Measurements from ENCODE around the gene CUBN. TPM values are rescaled to one million over a fixed set of nuclear protein-coding genes. Genes with fewer than 3 reads are reported as not detected.
A peak's percentile ranks its signal among the peaks of the same experiment; 100 is the strongest.

CUBN gene
- total RNA-seq, 2 experiments from 2014 or later: 7.9 to 9.2 TPM

DNA sequence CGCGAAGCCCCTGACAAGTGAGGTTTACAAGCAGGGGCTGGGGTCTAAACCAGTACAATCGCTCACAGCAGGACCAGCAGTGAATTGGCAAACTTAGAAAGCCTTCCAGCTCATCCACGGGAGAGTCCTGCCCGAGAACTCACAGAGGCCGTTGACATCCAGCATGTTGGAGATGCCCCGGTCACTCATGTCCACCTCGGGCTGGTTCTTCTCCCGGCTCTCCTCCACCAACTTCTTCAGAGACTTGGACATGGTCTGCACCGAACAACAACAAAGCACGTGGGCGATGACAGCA, 312.8 kb downstream of the CUBN start:
- Mint-ChIP-seq H3K4me1 (ENCODE audit: low read depth) (peaks cover 53% of the 10 kb centered on the region), H3K4me3 (peak overlapping the region; percentile 97), H3K36me3 (ENCODE audit: low read depth) (peaks cover 35% of the 10 kb centered on the region), H3K27ac (peak overlapping the region; percentile 92), H3K27me3 (no peaks in the 10 kb centered on the region), H3K9me3 (no peaks in the 10 kb centered on the region)
- Histone ChIP-seq H3K4me1 (ENCODE audit: insufficient read depth, low read length) (peaks cover 32% of the 10 kb centered on the region), H3K36me3 (ENCODE audit: insufficient read depth, low read length) (no peaks in the 10 kb centered on the region), H3K27me3 (ENCODE audit: control insufficient read depth in 1 of 2, insufficient read depth in 2 of 2, low read length in 2 of 2) (no peaks in the 10 kb centered on the region), H3K4me3 (ENCODE audit: low read length) (peak overlapping the region; percentile 78), H3K27ac (ENCODE audit: low read depth in 1 of 2, low read length in 2 of 2) (peak overlapping the region; percentile 68 to 82), H3K9me3 (ENCODE audit: control insufficient read depth in 1 of 2, insufficient read depth in 1 of 2, low read length in 2 of 2) (peaks cover 0 to under 1% of the 10 kb centered on the region in 2 experiments)
- peak in 1 of 14 experiments; percentile 12 for DNase-seq
- CTCF ChIA-PET: interaction anchor here (1.3 kb wide), 1 partner anchor 39 kb away, joined by 3 read pairs; no protein-coding TSS in a partner anchor
- POLR2A ChIA-PET: interaction anchor here (0.7 to 2.5 kb wide), 20 partner anchors 8 to 956 kb away, joined by 3 to 57 read pairs (median 8); partner anchors contain the start of genes MINDY3, PTER, ST8SIA6 and STAM
- TF ChIP-seq, protein P1, sequence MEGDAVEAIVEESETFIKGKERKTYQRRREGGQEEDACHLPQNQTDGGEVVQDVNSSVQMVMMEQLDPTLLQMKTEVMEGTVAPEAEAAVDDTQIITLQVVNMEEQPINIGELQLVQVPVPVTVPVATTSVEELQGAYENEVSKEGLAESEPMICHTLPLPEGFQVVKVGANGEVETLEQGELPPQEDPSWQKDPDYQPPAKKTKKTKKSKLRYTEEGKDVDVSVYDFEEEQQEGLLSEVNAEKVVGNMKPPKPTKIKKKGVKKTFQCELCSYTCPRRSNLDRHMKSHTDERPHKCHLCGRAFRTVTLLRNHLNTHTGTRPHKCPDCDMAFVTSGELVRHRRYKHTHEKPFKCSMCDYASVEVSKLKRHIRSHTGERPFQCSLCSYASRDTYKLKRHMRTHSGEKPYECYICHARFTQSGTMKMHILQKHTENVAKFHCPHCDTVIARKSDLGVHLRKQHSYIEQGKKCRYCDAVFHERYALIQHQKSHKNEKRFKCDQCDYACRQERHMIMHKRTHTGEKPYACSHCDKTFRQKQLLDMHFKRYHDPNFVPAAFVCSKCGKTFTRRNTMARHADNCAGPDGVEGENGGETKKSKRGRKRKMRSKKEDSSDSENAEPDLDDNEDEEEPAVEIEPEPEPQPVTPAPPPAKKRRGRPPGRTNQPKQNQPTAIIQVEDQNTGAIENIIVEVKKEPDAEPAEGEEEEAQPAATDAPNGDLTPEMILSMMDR (IDR thresholded peaks at IDR 0.05): no peak
- intact Hi-C loops (cut with DNase I, micrococcal nuclease): loop anchor here (1.0 to 5.0 kb wide), 7 partner anchors 30 to 1836 kb away; partner anchors contain the start of genes PTER (in 2 of the 2), MINDY3 (in 1 of the 2), NSUN6 (in 1 of the 2) and STAM (in 1 of the 2)
- no peak for ATAC-seq (ENCODE audit: poor library complexity)

DNA sequence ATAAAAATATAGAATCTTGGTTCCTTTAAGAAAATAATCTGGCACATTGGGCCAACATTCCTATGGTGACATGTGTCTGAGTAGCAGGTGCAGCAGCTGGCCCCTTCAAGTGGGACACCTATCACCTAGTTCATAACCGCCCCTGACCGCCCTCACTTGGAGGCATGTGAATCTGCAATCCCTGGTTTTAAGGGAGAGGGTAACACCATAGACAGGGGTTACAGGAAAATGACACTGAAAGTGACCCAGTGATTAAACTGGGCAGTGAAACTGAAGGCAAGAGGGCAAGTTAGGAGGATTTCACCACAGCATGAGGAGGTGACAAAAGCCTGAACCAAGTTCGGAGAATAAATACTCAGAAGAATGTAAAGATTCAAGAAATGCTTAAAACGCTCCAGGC, 313.4 kb downstream of the CUBN start:
- no peaks in the 10 kb centered on the region for H3K9me3 Mint-ChIP-seq
- Histone ChIP-seq H3K36me3 (ENCODE audit: insufficient read depth, low read length) (no peaks in the 10 kb centered on the region), H3K9me3 (ENCODE audit: control insufficient read depth in 1 of 2, insufficient read depth in 1 of 2, low read length in 2 of 2) (no peaks in the 10 kb centered on the region), H3K27ac (ENCODE audit: low read depth in 1 of 2, low read length in 2 of 2) (no peak overlapping the region), H3K27me3 (ENCODE audit: control insufficient read depth in 1 of 2, insufficient read depth in 2 of 2, low read length in 2 of 2) (no peaks in the 10 kb centered on the region), H3K4me1 (ENCODE audit: insufficient read depth, low read length) (peaks cover 32% of the 10 kb centered on the region), H3K4me3 (ENCODE audit: low read length) (peak overlapping the region; percentile 78)
- POLR2A ChIA-PET: interaction anchor here (1.9 to 2.5 kb wide), 5 partner anchors 379 to 956 kb away, joined by 10 to 57 read pairs (median 15); partner anchors contain the start of genes MINDY3, PTER, STAM and TRDMT1
- H3K36me3 Mint-ChIP-seq (ENCODE audit: low read depth): peaks cover 37% of the 10 kb centered on the region
- CTCF ChIA-PET: no interaction called here
- peak overlapping the region; percentile 97 for H3K4me3 Mint-ChIP-seq
- H3K27me3 Mint-ChIP-seq: no peaks in the 10 kb centered on the region
- H3K27ac Mint-ChIP-seq: peak overlapping the region; percentile 92
- peaks cover 59% of the 10 kb centered on the region for H3K4me1 Mint-ChIP-seq (ENCODE audit: low read depth)
- no peak for ATAC-seq (ENCODE audit: poor library complexity)
- intact Hi-C loops (cut with DNase I, micrococcal nuclease): loop anchor here (2.0 to 5.0 kb wide), 6 partner anchors 29 to 1836 kb away; partner anchors contain the start of genes MINDY3 (in 1 of the 2), NSUN6 (in 1 of the 2), PTER (in 1 of the 2) and STAM (in 1 of the 2)
- TF ChIP-seq, protein P1 (IDR thresholded peaks at IDR 0.05): no peak
- DNase-seq: no peak

DNA sequence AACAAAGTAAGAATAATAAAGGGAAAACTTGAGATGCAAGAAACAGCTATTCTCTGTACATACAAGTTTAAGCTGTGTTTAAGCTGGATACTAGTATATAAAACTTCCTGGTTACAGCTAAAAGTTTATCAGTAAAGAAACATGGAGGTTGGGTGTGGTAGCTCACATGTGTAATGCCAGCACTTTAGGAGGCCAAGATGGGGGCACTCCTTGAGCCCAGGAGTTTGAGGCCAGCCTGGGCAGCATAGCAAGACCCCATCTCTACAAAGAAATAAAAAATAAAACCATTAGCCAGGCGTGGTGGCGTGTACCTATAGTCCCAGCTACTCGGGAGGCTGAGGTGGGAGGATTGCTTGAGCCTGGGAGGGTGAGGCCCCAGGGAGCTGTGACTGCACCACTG, 315.6 kb downstream of the CUBN start:
- ChIA-PET POLR2A (interaction anchor here (1.1 kb wide), 1 partner anchor 635 kb away, joined by 3 read pairs; no protein-coding TSS in a partner anchor), CTCF (interaction anchor here (0.7 kb wide), 3 partner anchors 8 to 1770 kb away, joined by 3 to 4 read pairs (median 3); no protein-coding TSS in a partner anchor)
- ATAC-seq (ENCODE audit: poor library complexity) (no peak), DNase-seq (no peak)
- Mint-ChIP-seq H3K36me3 (ENCODE audit: low read depth) (peaks cover 53% of the 10 kb centered on the region), H3K27me3 (no peaks in the 10 kb centered on the region), H3K9me3 (no peaks in the 10 kb centered on the region), H3K4me3 (peak overlapping the region; percentile 9), H3K4me1 (ENCODE audit: low read depth) (peaks cover 68% of the 10 kb centered on the region), H3K27ac (peak overlapping the region; percentile 33)
- H3K4me1 ChIP-seq (ENCODE audit: insufficient read depth, low read length): peaks cover 35% of the 10 kb centered on the region
- no peaks in the 10 kb centered on the region for H3K27me3 ChIP-seq (ENCODE audit: control insufficient read depth in 1 of 2, insufficient read depth in 2 of 2, low read length in 2 of 2)
- no peaks in the 10 kb centered on the region for H3K9me3 ChIP-seq (ENCODE audit: control insufficient read depth in 1 of 2, insufficient read depth in 1 of 2, low read length in 2 of 2)
- intact Hi-C loops (cut with DNase I, micrococcal nuclease): no loop called here
- H3K4me3 ChIP-seq (ENCODE audit: low read length): no peak overlapping the region
- TF ChIP-seq, protein P1 (IDR thresholded peaks at IDR 0.05): no peak
- H3K27ac ChIP-seq (ENCODE audit: low read depth in 1 of 2, low read length in 2 of 2): no peak overlapping the region
- H3K36me3 ChIP-seq (ENCODE audit: insufficient read depth, low read length): no peaks in the 10 kb centered on the region

Data from CD4-positive, alpha-beta T cell (primary cell).